ENCODE data around the gene LY86. TPM values are rescaled to one million over a fixed set of nuclear protein-coding genes. Genes with fewer than 3 reads are reported as not detected.

LY86 gene
- total RNA-seq, 4 donors from 2014 or later, result 0.88 to 2.1 (median 1.6) TPM; not detected in 1

DNA sequence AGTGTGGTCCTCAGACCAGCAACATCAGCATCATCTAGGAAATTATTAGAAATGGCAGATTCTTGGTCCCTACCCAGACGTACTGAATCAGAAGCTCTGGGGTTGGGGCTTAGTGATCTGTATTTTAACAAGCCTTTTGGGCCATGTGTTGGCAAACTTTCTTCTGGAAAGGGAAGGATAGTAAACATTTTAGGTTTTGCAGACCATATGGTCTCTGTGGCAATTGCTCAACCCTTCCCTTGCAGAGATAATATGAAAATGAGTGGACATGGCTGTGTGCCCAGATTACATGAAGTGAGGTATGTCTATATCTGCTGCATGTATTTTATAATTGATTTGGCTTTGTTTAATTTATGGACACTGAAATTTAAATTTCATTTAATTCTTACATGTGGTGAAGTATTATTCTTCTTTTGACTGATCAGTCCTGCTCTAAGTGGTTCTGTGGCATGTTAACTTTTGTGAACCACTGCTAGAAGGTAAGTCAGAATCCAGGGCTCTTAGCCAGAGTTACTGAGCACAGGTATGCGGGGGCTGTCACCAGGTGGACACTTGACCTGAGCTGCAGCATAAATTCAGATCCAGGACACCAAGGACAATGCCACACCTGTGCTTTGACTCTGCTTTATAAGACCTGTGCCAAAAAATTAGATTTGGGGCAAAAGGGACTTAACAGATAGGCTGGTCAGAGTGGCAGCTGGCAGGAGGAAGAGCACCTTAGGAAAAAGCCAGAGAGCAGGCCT lies 43.2 kb downstream of the LY86 start:
- no peak overlapping the region for H3K4me3 ChIP-seq (ENCODE audit: low read depth, poor library complexity, severe bottlenecking)
- TF ChIP-seq, protein P1, sequence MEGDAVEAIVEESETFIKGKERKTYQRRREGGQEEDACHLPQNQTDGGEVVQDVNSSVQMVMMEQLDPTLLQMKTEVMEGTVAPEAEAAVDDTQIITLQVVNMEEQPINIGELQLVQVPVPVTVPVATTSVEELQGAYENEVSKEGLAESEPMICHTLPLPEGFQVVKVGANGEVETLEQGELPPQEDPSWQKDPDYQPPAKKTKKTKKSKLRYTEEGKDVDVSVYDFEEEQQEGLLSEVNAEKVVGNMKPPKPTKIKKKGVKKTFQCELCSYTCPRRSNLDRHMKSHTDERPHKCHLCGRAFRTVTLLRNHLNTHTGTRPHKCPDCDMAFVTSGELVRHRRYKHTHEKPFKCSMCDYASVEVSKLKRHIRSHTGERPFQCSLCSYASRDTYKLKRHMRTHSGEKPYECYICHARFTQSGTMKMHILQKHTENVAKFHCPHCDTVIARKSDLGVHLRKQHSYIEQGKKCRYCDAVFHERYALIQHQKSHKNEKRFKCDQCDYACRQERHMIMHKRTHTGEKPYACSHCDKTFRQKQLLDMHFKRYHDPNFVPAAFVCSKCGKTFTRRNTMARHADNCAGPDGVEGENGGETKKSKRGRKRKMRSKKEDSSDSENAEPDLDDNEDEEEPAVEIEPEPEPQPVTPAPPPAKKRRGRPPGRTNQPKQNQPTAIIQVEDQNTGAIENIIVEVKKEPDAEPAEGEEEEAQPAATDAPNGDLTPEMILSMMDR (IDR thresholded peaks at IDR 0.05), result no peak
- DNase-seq (ENCODE audit: low spot score in 2 of 2), result no peak
- 52 to 66% methylated on average over 2 of the region's 2 CpGs for WGBS, 2 donors
- intact Hi-C loops (cut with DNase I; ENCODE audit: low total_unique reads), result no loop called here

DNA sequence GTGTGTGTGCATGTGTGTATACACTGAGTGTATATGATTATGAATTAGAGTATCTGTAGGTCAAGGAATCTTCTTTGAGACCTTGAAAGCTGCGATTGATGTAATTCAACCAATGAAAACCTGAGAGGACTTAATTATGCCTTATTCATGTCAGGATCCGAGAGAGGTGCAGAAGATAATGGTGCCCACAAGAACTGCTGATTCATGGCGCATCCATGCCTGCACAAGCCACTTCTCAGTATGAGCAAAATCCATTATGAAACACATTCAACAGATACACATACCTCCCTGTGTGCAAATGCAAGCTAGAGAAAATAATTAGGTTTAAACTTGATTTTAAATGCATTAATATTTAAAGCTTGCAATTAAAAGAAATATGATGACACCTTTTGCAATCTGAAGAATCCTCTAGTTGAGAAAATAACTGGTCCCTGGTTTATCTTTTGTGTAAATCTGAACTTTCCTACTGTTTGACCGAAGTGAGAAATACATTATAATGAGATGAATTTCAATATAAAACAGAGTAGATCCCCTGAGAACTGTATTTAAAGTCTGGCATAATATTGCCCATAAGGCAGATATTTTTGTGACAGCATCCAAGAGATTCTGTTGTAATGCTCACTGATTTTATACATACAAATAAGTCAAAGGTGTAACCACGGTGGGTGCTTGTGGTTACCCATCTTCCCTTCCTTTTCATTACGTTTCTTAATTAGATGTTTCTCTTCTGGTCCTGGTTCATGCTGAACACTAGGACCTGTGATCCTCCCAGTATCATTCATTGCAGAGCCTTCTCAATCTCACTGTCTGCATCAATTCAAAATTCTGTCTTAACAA lies 45.6 kb downstream of the LY86 start:
- intact Hi-C loops (cut with DNase I; ENCODE audit: low total_unique reads), result no loop called here
- no peak for DNase-seq (ENCODE audit: low spot score in 2 of 2)
- H3K4me3 ChIP-seq (ENCODE audit: low read depth, poor library complexity, severe bottlenecking), result no peak overlapping the region
- TF ChIP-seq, protein P1 (IDR thresholded peaks at IDR 0.05), result no peak
- no peak for TF ChIP-seq POLR2A (IDR thresholded peaks at IDR 0.05)
- WGBS, 2 donors, result 81 to 83% methylated on average over 6 of the region's 6 CpGs

DNA sequence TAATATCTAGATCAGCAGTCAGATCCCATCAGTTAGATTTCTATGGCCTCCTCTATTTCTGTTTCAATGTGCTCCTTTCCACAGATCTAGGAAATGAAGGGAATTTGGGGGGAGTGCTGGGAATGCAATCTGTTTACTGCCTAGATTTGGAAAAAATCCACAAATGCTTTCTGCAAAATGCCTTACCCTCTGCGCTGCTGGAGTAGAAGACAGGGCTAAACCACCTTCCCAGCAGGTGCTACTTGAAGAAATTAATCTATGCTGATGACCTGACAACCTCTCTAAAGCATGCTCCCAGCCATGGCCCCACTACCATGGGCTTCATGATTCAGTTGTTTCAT lies 46.2 kb downstream of the LY86 start:
- DNase-seq (ENCODE audit: low spot score in 2 of 2), result no peak
- TF ChIP-seq, protein P1 (IDR thresholded peaks at IDR 0.05), result no peak
- no peak for TF ChIP-seq POLR2A (IDR thresholded peaks at IDR 0.05)
- H3K4me3 ChIP-seq (ENCODE audit: low read depth, poor library complexity, severe bottlenecking), result no peak overlapping the region
- WGBS, 2 donors, result 96 to 100% methylated on average over 1 of the region's 1 CpG
- intact Hi-C loops (cut with DNase I; ENCODE audit: low total_unique reads), result no loop called here

DNA sequence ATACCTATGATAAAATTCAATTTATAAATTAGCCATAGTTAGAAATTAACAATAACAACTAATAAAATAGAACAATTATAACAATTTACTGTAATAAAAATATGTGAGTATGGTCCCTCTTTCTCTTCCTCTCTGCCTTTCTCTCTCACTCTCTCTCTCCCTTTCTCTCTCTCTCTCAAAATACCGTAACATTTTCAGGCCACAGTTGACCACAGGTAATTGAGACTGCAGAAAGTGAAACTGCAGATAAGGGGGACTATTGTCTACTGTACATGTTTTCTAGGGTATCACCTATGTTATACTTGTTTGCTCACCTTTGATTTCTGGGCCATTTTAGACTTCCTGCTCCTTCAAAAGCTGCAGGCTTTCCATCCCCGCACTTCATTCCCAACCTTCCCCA lies 46.8 kb downstream of the LY86 start:
- DNase-seq (ENCODE audit: low spot score in 2 of 2), result no peak
- no peak for TF ChIP-seq POLR2A (IDR thresholded peaks at IDR 0.05)
- TF ChIP-seq, protein P1 (IDR thresholded peaks at IDR 0.05), result no peak
- no peak overlapping the region for H3K4me3 ChIP-seq (ENCODE audit: low read depth, poor library complexity, severe bottlenecking)
- WGBS, 2 donors, result 86 to 92% methylated on average over 2 of the region's 2 CpGs
- intact Hi-C loops (cut with DNase I; ENCODE audit: low total_unique reads), result no loop called here

DNA sequence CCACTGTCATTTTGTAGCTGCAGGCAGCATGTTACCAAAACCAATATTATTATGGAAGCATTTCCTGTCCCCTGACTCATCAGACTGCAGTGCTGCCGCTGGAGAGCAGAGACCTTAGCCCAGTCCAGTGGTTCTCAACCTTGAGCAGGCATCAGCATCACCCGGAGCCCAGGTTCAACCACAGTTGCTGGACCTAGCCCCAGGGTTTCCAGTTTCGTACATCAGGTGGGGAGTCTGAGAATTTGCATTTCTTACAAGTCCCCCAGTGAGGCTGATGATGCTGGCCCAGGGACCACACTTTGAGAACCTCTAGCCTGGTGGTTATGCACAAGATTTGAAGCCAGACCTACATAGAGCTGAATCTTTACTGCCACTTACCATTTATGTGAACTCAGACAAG lies 47.3 kb downstream of the LY86 start:
- intact Hi-C loops (cut with DNase I; ENCODE audit: low total_unique reads), result no loop called here
- WGBS, 2 donors, result 90 to 91% methylated on average over 2 to 3 of the region's 3 CpGs
- H3K4me3 ChIP-seq (ENCODE audit: low read depth, poor library complexity, severe bottlenecking), result no peak overlapping the region
- no peak for DNase-seq (ENCODE audit: low spot score in 2 of 2)
- TF ChIP-seq, protein P1 (IDR thresholded peaks at IDR 0.05), result no peak
- TF ChIP-seq POLR2A (IDR thresholded peaks at IDR 0.05), result no peak
